ENCODE measurements around the gene KCNQ1OT1. TPM values are rescaled to one million over a fixed set of nuclear protein-coding genes. Genes with fewer than 3 reads are reported as not detected.

Gene KCNQ1OT1
- total and polyA plus RNA-seq, 4 donors: 0.08 to 5.4 (median 1.2) TPM

DNA sequence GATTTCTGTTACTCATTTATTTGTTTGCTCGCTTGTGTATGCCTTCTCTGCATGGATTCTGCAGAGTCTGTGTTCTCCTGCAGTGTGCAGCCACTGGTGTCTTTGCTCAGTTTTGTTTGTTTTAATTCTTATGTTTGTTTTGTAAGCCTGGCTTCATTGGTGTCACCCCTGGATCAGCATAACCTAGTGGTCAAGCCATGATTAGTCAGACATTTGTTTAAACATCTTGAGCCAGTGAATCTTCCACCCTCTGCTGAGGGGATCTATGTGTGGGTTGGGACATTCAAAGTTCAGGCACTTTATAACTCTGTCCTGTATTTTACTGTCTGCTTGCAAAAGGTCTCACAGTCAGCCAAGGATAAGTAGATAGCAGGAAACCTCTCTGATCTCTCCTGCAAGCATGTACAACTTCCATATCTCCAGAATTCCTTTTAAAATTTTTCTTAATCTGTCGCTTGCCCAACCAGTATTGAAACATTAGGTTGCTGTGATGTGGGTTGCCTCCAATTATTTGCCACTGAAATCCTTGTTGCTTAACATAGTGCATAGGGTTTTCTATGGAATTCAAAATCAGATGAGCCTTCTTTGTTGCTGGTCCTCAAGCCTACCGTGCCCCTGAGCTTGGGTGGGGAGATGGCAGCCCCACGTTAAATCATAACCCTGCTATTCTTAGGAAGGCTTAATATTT, 86.8 kb downstream of the KCNQ1OT1 start:
- DNase-seq (no peak), ATAC-seq (ENCODE audit: low FRiP score) (no peak)
- intact Hi-C loops (cut with DNase I): no loop called here
- peaks cover 4% of the 10 kb centered on the region for H3K9me3 ChIP-seq (ENCODE audit: control insufficient read depth, low read length)
- H3K4me1 ChIP-seq (ENCODE audit: control insufficient read depth in 1 of 2, insufficient read depth in 2 of 2, low read length in 2 of 2): no peaks in the 10 kb centered on the region
- H3K27ac ChIP-seq (ENCODE audit: low read depth in 1 of 2, low read length in 2 of 2): no peak overlapping the region
- H3K27me3 ChIP-seq (ENCODE audit: control insufficient read depth in 1 of 2, insufficient read depth in 2 of 2, low read length in 1 of 2): no peaks in the 10 kb centered on the region
- H3K36me3 ChIP-seq (ENCODE audit: control insufficient read depth in 1 of 2, insufficient read depth in 2 of 2, low read length in 1 of 2): no peaks in the 10 kb centered on the region
- H3K4me3 ChIP-seq (ENCODE audit: low read length in 2 of 2): no peak overlapping the region
- 80 to 83% methylated on average over 4 of the region's 4 CpGs for WGBS, 2 donors

DNA sequence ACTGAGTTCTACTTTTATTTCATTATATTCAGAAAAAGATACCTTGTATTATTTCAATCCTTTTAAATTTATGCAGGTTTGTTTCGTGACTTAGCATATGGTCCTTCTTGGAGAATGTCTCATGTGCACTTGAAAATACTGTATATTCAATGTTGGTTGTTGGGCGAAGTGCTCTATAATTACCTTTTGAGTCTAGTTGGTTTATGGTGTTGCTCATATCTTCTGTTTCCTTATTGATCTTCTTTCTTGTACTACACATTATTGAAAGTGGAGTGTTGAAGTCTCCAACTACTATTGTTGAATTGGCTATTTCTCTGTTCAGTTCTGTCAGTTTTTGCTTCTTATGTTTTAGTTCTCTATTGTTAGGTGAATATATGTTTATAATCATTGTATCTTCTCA, 90.4 kb downstream of the KCNQ1OT1 start:
- H3K4me3 ChIP-seq (ENCODE audit: low read length in 2 of 2): no peak overlapping the region
- no peak for ATAC-seq (ENCODE audit: low FRiP score)
- intact Hi-C loops (cut with DNase I): no loop called here
- peaks cover 4% of the 10 kb centered on the region for H3K9me3 ChIP-seq (ENCODE audit: control insufficient read depth, low read length)
- 83 to 85% methylated on average over 2 of the region's 2 CpGs for WGBS, 2 donors
- H3K27me3 ChIP-seq (ENCODE audit: control insufficient read depth in 1 of 2, insufficient read depth in 2 of 2, low read length in 1 of 2): no peaks in the 10 kb centered on the region
- no peaks in the 10 kb centered on the region for H3K4me1 ChIP-seq (ENCODE audit: control insufficient read depth in 1 of 2, insufficient read depth in 2 of 2, low read length in 2 of 2)
- no peaks in the 10 kb centered on the region for H3K36me3 ChIP-seq (ENCODE audit: control insufficient read depth in 1 of 2, insufficient read depth in 2 of 2, low read length in 1 of 2)
- H3K27ac ChIP-seq (ENCODE audit: low read depth in 1 of 2, low read length in 2 of 2): no peak overlapping the region
- no peak for DNase-seq

DNA sequence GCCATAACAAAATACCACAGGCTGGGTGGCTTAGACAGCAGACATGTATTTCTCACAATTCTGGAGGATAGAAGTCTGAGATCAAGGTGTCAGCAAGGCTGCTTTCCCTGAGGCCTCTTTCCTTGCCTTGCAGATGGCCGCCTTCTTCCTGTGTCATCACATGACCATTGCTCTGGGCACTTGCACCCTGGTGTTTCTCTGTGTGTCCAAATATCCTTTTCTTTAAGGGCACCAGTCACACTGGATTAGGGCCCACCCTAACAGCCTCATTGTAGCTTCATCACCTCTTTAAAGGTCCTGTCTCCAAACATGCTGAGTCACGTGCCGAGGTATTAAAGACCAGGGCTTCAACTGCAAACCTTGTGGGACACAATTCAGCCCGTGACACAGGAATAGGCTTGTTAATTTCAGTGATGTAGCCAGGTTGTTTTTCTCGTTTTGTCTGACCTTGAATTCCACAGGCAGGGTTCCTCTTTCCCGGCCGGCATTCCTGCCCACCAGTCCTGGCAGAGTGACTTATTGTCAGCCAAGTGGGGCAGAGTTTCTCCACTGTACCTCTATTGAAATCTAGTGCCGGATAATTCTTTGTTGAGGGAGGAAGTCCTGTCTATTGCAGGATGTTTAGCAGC, 100.1 kb downstream of the KCNQ1OT1 start:
- peaks cover 0 to 2% of the 10 kb centered on the region in 2 donors for H3K27me3 ChIP-seq (ENCODE audit: control insufficient read depth in 1 of 2, insufficient read depth in 2 of 2, low read length in 1 of 2)
- intact Hi-C loops (cut with DNase I): no loop called here
- no peaks in the 10 kb centered on the region for H3K4me1 ChIP-seq (ENCODE audit: control insufficient read depth in 1 of 2, insufficient read depth in 2 of 2, low read length in 2 of 2)
- ATAC-seq (ENCODE audit: low FRiP score): no peak
- WGBS, 2 donors: 73 to 82% methylated on average over 8 of the region's 8 CpGs
- no peak overlapping the region for H3K4me3 ChIP-seq (ENCODE audit: low read length in 2 of 2)
- no peaks in the 10 kb centered on the region for H3K36me3 ChIP-seq (ENCODE audit: control insufficient read depth in 1 of 2, insufficient read depth in 2 of 2, low read length in 1 of 2)
- peaks cover 4% of the 10 kb centered on the region for H3K9me3 ChIP-seq (ENCODE audit: control insufficient read depth, low read length)
- DNase-seq: no peak
- no peak overlapping the region for H3K27ac ChIP-seq (ENCODE audit: low read depth in 1 of 2, low read length in 2 of 2)

DNA sequence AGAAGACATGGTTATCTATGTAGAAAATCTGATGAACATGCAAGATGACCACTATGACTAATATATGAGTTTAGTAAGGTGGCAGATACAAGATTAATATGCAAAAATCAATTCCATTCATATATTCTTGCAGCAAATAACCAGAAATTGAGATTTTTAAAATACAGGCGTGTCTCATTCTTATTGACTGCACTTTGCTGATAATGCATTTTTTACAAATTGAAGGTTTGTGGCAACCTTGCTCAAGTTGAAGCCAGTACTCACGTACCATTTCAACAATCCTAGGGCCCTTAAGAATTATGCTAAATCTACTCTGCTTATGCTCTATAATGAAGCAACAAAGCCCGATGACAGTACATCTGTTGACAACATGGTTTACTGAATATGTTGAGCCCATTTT, 104.6 kb downstream of the KCNQ1OT1 start:
- DNase-seq (no peak), ATAC-seq (ENCODE audit: low FRiP score) (no peak)
- intact Hi-C loops (cut with DNase I): no loop called here
- no peak overlapping the region for H3K27ac ChIP-seq (ENCODE audit: low read depth in 1 of 2, low read length in 2 of 2)
- WGBS, 2 donors: 87 to 88% methylated on average over 3 of the region's 3 CpGs
- H3K9me3 ChIP-seq (ENCODE audit: control insufficient read depth, low read length): peaks cover 3% of the 10 kb centered on the region
- no peaks in the 10 kb centered on the region for H3K36me3 ChIP-seq (ENCODE audit: control insufficient read depth in 1 of 2, insufficient read depth in 2 of 2, low read length in 1 of 2)
- no peaks in the 10 kb centered on the region for H3K4me1 ChIP-seq (ENCODE audit: control insufficient read depth in 1 of 2, insufficient read depth in 2 of 2, low read length in 2 of 2)
- H3K4me3 ChIP-seq (ENCODE audit: low read length in 2 of 2): no peak overlapping the region
- H3K27me3 ChIP-seq (ENCODE audit: control insufficient read depth in 1 of 2, insufficient read depth in 2 of 2, low read length in 1 of 2): no peaks in the 10 kb centered on the region

DNA sequence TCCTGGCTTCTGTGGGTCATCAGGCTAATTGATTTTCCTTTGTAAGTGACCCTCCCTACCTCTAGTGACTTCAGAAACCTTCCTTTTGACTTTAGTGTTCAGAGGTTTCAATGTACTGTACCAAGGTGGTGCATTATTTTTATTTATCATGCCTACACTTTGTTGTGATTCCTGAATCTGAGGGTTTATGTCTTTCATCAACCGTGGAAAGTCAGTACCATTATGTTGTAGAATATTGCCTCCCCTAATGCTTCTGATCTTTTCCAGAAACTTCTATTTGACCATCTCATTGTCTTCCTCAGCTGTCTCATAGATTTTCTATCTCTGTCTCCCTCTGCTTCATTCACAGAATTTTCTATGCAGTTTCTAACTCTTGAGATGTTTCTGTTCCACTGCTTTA, 105.5 kb downstream of the KCNQ1OT1 start:
- H3K36me3 ChIP-seq (ENCODE audit: control insufficient read depth in 1 of 2, insufficient read depth in 2 of 2, low read length in 1 of 2): no peaks in the 10 kb centered on the region
- H3K27ac ChIP-seq (ENCODE audit: low read depth in 1 of 2, low read length in 2 of 2): no peak overlapping the region
- H3K4me3 ChIP-seq (ENCODE audit: low read length in 2 of 2): no peak overlapping the region
- no peaks in the 10 kb centered on the region for H3K27me3 ChIP-seq (ENCODE audit: control insufficient read depth in 1 of 2, insufficient read depth in 2 of 2, low read length in 1 of 2)
- 85 to 90% methylated on average over 1 of the region's 1 CpG for WGBS, 2 donors
- no peaks in the 10 kb centered on the region for H3K4me1 ChIP-seq (ENCODE audit: control insufficient read depth in 1 of 2, insufficient read depth in 2 of 2, low read length in 2 of 2)
- intact Hi-C loops (cut with DNase I): no loop called here
- ATAC-seq (ENCODE audit: low FRiP score) (no peak), DNase-seq (no peak)
- peaks cover 3% of the 10 kb centered on the region for H3K9me3 ChIP-seq (ENCODE audit: control insufficient read depth, low read length)

DNA sequence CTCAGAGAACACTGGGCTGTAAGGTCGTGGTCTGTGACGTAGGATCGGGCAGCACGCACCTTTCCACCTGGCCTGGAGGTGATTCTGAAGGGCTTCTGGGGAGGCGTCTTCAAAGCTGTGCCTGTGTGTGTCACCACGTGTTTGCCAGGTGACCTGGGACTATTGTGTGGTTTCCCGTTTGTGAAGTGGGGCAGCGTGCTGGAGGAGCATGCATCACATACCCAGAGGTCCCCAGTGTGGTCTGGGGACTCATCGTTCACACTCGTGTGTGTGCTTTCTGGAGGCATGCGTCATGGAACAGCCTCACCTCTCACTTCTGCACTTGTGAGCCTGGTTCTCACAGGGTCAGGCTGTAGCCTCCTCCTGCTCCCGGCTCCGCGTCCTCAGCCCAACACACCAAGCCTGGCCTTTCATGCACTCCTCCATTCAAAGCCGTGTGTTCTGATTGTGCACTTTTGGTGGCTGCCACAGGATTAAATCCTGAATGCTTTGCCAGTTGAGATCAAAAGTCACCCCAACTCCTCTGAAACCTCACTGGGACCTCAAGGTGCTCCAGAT, 106.3 kb downstream of the KCNQ1OT1 start:
- 91 to 94% methylated on average over 15 of the region's 15 CpGs for WGBS, 2 donors
- intact Hi-C loops (cut with DNase I): no loop called here
- Histone ChIP-seq H3K27ac (ENCODE audit: low read depth in 1 of 2, low read length in 2 of 2) (no peak overlapping the region), H3K4me1 (ENCODE audit: control insufficient read depth in 1 of 2, insufficient read depth in 2 of 2, low read length in 2 of 2) (no peaks in the 10 kb centered on the region), H3K36me3 (ENCODE audit: control insufficient read depth in 1 of 2, insufficient read depth in 2 of 2, low read length in 1 of 2) (no peaks in the 10 kb centered on the region), H3K4me3 (ENCODE audit: low read length in 2 of 2) (no peak overlapping the region), H3K9me3 (ENCODE audit: control insufficient read depth, low read length) (no peaks in the 10 kb centered on the region), H3K27me3 (ENCODE audit: control insufficient read depth in 1 of 2, insufficient read depth in 2 of 2, low read length in 1 of 2) (no peaks in the 10 kb centered on the region)
- ATAC-seq (ENCODE audit: low FRiP score): no peak
- peak in 1 of 2 donors; percentile 39 for DNase-seq

DNA sequence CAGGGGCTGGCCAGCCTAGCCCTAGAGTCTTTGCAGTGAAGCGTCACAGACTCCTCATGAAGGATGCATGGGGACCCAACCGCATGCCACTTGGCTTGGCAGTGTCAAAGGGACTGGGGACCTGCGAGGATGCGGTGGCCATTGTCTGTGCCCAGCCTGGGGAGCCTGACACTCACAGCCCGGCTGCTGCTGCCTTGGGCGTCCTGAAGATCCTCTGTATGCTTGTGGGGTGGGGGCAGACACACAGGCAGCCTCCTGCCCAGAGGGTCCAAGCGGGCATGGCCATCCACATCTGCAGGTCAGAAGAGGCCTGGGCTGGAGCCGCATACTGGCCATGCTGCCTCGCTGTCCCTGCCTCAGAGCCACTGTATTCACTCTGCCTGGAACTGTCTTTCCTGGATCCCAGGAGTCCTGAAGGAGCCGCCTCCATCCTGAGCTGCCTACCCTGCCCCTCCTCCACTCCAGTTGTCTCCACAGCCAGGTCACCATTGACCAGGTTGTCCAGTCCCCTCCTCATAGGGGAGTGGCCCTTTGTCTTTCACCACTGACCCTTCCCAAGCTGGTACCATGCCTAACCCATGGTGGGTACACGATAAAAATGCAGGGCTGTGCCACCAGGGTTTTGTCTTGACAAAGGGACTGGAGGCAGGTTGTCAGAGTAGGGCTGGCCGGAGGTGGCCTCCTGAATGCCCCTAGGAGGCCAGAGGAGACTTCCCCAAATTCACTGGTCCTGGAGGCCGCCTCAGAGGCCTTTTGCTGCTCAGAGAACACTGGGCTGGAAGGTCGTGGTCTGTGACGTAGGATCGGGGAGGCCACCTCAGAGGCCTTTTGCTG, 107.0 kb downstream of the KCNQ1OT1 start:
- no peaks in the 10 kb centered on the region for H3K4me1 ChIP-seq (ENCODE audit: control insufficient read depth in 1 of 2, insufficient read depth in 2 of 2, low read length in 2 of 2)
- 93 to 96% methylated on average over 16 of the region's 16 CpGs for WGBS, 2 donors
- H3K36me3 ChIP-seq (ENCODE audit: control insufficient read depth in 1 of 2, insufficient read depth in 2 of 2, low read length in 1 of 2): no peaks in the 10 kb centered on the region
- no peaks in the 10 kb centered on the region for H3K27me3 ChIP-seq (ENCODE audit: control insufficient read depth in 1 of 2, insufficient read depth in 2 of 2, low read length in 1 of 2)
- H3K4me3 ChIP-seq (ENCODE audit: low read length in 2 of 2): no peak overlapping the region
- DNase-seq (peak in 1 of 2 donors; percentile 61), ATAC-seq (ENCODE audit: low FRiP score) (peak; percentile 17)
- intact Hi-C loops (cut with DNase I): no loop called here
- no peak overlapping the region for H3K27ac ChIP-seq (ENCODE audit: low read depth in 1 of 2, low read length in 2 of 2)
- no peaks in the 10 kb centered on the region for H3K9me3 ChIP-seq (ENCODE audit: control insufficient read depth, low read length)

DNA sequence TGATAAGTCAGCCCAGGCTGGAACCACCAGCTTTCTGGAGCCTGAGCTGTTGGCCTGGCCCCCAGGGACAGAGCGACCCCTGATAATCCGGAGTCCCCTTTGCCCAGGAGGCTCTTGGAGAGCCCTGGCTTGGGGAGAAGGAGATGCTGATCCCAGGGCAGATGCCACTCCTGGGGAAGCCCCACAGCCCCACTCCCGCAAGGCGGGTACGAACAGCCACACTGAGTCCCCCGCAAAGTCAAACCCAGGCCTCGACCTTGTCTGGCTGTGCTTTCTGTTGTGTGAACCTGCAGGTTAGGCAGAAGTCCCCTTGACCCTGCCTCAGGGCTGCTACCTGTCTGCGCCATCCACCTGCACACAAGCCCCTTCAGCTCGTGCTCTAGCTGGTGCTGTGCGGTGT, 108.0 kb downstream of the KCNQ1OT1 start:
- Histone ChIP-seq H3K36me3 (ENCODE audit: control insufficient read depth in 1 of 2, insufficient read depth in 2 of 2, low read length in 1 of 2) (no peaks in the 10 kb centered on the region), H3K4me3 (ENCODE audit: low read length in 2 of 2) (no peak overlapping the region), H3K27me3 (ENCODE audit: control insufficient read depth in 1 of 2, insufficient read depth in 2 of 2, low read length in 1 of 2) (no peaks in the 10 kb centered on the region), H3K4me1 (ENCODE audit: control insufficient read depth in 1 of 2, insufficient read depth in 2 of 2, low read length in 2 of 2) (no peaks in the 10 kb centered on the region), H3K9me3 (ENCODE audit: control insufficient read depth, low read length) (no peaks in the 10 kb centered on the region), H3K27ac (ENCODE audit: low read depth in 1 of 2, low read length in 2 of 2) (no peak overlapping the region)
- intact Hi-C loops (cut with DNase I): no loop called here
- DNase-seq (peak in 1 of 2 donors; percentile 67), ATAC-seq (ENCODE audit: low FRiP score) (no peak)
- WGBS, 2 donors: 90 to 91% methylated on average over 10 of the region's 10 CpGs

Data from aorta (tissue), 5 donors.